HepG2 (cell line): ENCODE data around the gene PDILT. TPM values are rescaled to one million over a fixed set of nuclear protein-coding genes. Genes with fewer than 3 reads are reported as not detected.

Experiments
- ARID4A ChIP-seq: sonication (generic); formaldehyde crosslinking; IDR thresholded peaks from 2 replicates; pipeline ENCODE4 v1.5.0; 2020; ENCODE audit warnings: mild to moderate bottlenecking, missing genetic modification reagents, borderline replicate concordance
- ATF1 ChIP-seq: IDR thresholded peaks from 2 replicates; pipeline ENCODE4 v1.6.1; 2016; ENCODE audit warnings: mild to moderate bottlenecking, control low read depth
- BCL6 ChIP-seq: IDR thresholded peaks from 2 replicates; pipeline ENCODE4 v1.6.1; 2016; ENCODE audit warnings: missing genetic modification reagents, missing compliant biosample characterization
- CENPX ChIP-seq: sonication (generic); formaldehyde crosslinking; IDR thresholded peaks from 2 replicates; pipeline ENCODE4 v1.9.0; 2021; ENCODE audit warnings: mild to moderate bottlenecking, missing genetic modification reagents, moderate library complexity
- CTCF ChIP-seq: sonication (generic); formaldehyde crosslinking; IDR thresholded peaks from 2 replicates; pipeline ENCODE4 v1.5.0; 2020; ENCODE audit warnings: mild to moderate bottlenecking, missing genetic modification reagents, moderate library complexity
- FOSL2 ChIP-seq: sonication (generic); formaldehyde crosslinking; IDR thresholded peaks from 2 replicates; pipeline ENCODE4 v1.4.0; 2020; ENCODE audit warnings: missing genetic modification reagents
- FOXA3 ChIP-seq: IDR thresholded peaks from 2 replicates; pipeline ENCODE4 v1.6.1; 2016; ENCODE audit warnings: missing genetic modification reagents, missing compliant biosample characterization
- KDM5A ChIP-seq: fragments of 200-600 bp; sonication (generic); IDR thresholded peaks from 2 replicates; pipeline ENCODE4 v1.7.0; 2018; ENCODE audit warnings: antibody characterized with exemption, mild to moderate bottlenecking, low read length, borderline replicate concordance
- NBN ChIP-seq: fragments of 450-650 bp; conservative IDR thresholded peaks from 2 replicates; pipeline ENCODE4 v1.6.1; 2017
- NCOR1 ChIP-seq: fragments of 200-600 bp; sonication (generic); IDR thresholded peaks from 2 replicates; pipeline ENCODE4 v1.7.0; 2017; ENCODE audit warnings: antibody characterized with exemption, low read length, borderline replicate concordance
- NFATC3 ChIP-seq: sonication (generic); formaldehyde crosslinking; IDR thresholded peaks from 2 replicates; pipeline ENCODE4 v1.5.1; 2020; ENCODE audit warnings: mild to moderate bottlenecking, missing genetic modification reagents
- POLR2AphosphoS5 ChIP-seq: IDR thresholded peaks from 2 replicates; pipeline ENCODE4 v1.6.1; 2012; ENCODE audit warnings: low read depth, low read length
- SIN3A ChIP-seq: IDR thresholded peaks from 2 replicates; pipeline ENCODE4 v1.6.1; 2011; ENCODE audit warnings: low read depth, mild to moderate bottlenecking, control low read depth, low read length, borderline replicate concordance
- STAT6 ChIP-seq: sonication (generic); formaldehyde crosslinking; IDR thresholded peaks from 2 replicates; pipeline ENCODE4 v1.4.0; 2020; ENCODE audit warnings: missing genetic modification reagents, mild to moderate bottlenecking, borderline replicate concordance
- ZBTB14 ChIP-seq: sonication (generic); formaldehyde crosslinking; IDR thresholded peaks from 2 replicates; pipeline ENCODE4 v1.4.0; 2020; ENCODE audit warnings: missing genetic modification reagents
- ZFP36L1 ChIP-seq: sonication (generic); formaldehyde crosslinking; IDR thresholded peaks from 2 replicates; pipeline ENCODE4 v1.8.0; 2022; ENCODE audit warnings: mild to moderate bottlenecking, missing genetic modification reagents, moderate library complexity
- ZFP90 ChIP-seq: sonication (generic); formaldehyde crosslinking; IDR thresholded peaks from 2 replicates; pipeline ENCODE4 v1.8.0; 2022; ENCODE audit warnings: missing genetic modification reagents, mild to moderate bottlenecking, inconsistent platforms, borderline replicate concordance
- ZNF792 ChIP-seq: IDR thresholded peaks from 2 replicates; pipeline ENCODE4 v1.6.1; 2016
- ZNF850 ChIP-seq: sonication (generic); formaldehyde crosslinking; conservative IDR thresholded peaks from 2 replicates; pipeline ENCODE4 v1.9.0; 2021; ENCODE audit warnings: mild to moderate bottlenecking, missing genetic modification reagents
- polyA plus RNA-seq, 8 experiments: library from polyadenylated mRNA; depleted of rRNA in 3 of 8; stranded (reverse) in 7 of 8; unstranded in 1 of 8; fragments of >200 nt; fragmentation: Illumina TruSeq in 4 of 8; extraction: Trizol in 4 of 8; gene quantifications; 2 replicates each; pipeline versions ENCODE4 v1.2.1 to v1.2.3, GENCODE V29; 2011 to 2016; ENCODE audit warnings: low read depth in 4 of 8, missing spikeins in 1 of 8, mixed read lengths in 1 of 8; ENCODE audit not compliant: insufficient read depth in 1 of 8
- total RNA-seq, 5 experiments: library from RNA; depleted of rRNA; stranded (reverse); fragments of >200 nt; fragmentation: Illumina TruSeq; extraction: Trizol; gene quantifications; 2 replicates each; pipeline ENCODE4 v1.2.3, GENCODE V29; 2016; ENCODE audit warnings: low read depth in 1 of 5

PDILT gene
- total and polyA plus RNA-seq, 2 of the 13 experiments (the other 11 are each of a cell fraction or from before 2014, with no cell fraction given), result not detected

- TF ChIP-seq ARID4A (peak; percentile 76; the same call in 1 of the 2 replicates), CENPX (CRISPR knock-in tag) (no peak), ZFP36L1 (CRISPR knock-in tag) (no peak), ZFP90 (CRISPR knock-in tag) (peak; percentile 18; the same call in 1 of the 2 replicates), NFATC3 (CRISPR knock-in tag) (no peak), ZNF850 (0 out of 2 replicates have a peak, but pooled peaks have one; percentile 47), ZNF792 (CRISPR knock-in tag) (no peak), ATF1 (no peak), FOSL2 (CRISPR knock-in tag) (no peak; the same call in 1 of the 2 replicates), FOXA3 (CRISPR knock-in tag) (no peak; the same call in 1 of the 2 replicates), NCOR1 (peak; percentile 82), STAT6 (CRISPR knock-in tag) (peak; percentile 96; the same call in 1 of the 2 replicates), ZBTB14 (CRISPR knock-in tag) (no peak), KDM5A (no peak), CTCF (CRISPR knock-in tag) (peak; percentile 88), BCL6 (CRISPR knock-in tag) (no peak; the same call in 1 of the 2 replicates), SIN3A (no peak), NBN (no peak), POLR2AphosphoS5 (no peak)
Observed at GRCh38 chr16:20385844-20386832, 18.4 kb downstream of the PDILT start (continued).
